ENCODE data around the gene KRTAP5-7.

DNA sequence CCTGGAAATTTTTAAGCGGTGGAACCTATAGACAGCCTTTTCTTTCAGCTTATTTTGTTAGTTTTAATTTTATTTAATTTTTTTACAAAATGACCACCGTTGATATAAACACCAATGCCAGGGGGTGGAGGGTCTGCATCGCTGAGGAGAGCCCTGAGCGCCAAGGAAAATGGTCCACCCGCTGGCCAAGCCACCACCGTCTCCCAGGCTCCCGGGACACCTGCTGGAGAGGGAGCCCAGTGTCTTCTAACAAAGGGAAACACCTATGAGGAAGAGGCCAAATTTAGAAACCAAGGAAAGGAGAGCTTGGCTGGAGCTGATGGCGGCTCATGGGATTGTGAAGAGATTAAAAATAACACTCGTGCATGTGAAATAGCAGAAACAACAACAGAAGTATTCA lies 10.5 kb downstream of the KRTAP5-7 start:
- TF ChIP-seq KDM5B (CRISPR knock-in tag; IDR thresholded peaks at IDR 0.05; ENCODE audit: borderline replicate concordance), result no peak
- TF ChIP-seq MED8 (CRISPR knock-in tag; IDR thresholded peaks at IDR 0.05; ENCODE audit: insufficient replicate concordance), result no peak
- no peak for TF ChIP-seq ZFAT (CRISPR knock-in tag; conservative IDR thresholded peaks at IDR 0.05)
- no peak for TF ChIP-seq ZNF18 (CRISPR knock-in tag; IDR thresholded peaks at IDR 0.05; ENCODE audit: insufficient replicate concordance)
- TF ChIP-seq ZNF704 (CRISPR knock-in tag; IDR thresholded peaks at IDR 0.05; ENCODE audit: borderline replicate concordance), result no peak
- no peak for TF ChIP-seq EP300 (IDR thresholded peaks at IDR 0.05; ENCODE audit: low read depth in 2 of 2, low read length in 2 of 2)
- no peak for TF ChIP-seq EP300 (CRISPR knock-in tag; IDR thresholded peaks at IDR 0.05; ENCODE audit: borderline replicate concordance)
- TF ChIP-seq ZNF12 (CRISPR knock-in tag; IDR thresholded peaks at IDR 0.05), result no peak
- no peak for TF ChIP-seq RBM22 (optimal IDR thresholded peaks at IDR 0.05; ENCODE audit: low read length)
- TF ChIP-seq IRF1 (CRISPR knock-in tag; IDR thresholded peaks at IDR 0.05; ENCODE audit: low read depth), result no peak
- TF ChIP-seq, protein P1, sequence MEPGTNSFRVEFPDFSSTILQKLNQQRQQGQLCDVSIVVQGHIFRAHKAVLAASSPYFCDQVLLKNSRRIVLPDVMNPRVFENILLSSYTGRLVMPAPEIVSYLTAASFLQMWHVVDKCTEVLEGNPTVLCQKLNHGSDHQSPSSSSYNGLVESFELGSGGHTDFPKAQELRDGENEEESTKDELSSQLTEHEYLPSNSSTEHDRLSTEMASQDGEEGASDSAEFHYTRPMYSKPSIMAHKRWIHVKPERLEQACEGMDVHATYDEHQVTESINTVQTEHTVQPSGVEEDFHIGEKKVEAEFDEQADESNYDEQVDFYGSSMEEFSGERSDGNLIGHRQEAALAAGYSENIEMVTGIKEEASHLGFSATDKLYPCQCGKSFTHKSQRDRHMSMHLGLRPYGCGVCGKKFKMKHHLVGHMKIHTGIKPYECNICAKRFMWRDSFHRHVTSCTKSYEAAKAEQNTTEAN (CRISPR knock-in tag; conservative IDR thresholded peaks at IDR 0.05), result no peak
- TF ChIP-seq FOSL1 (CRISPR knock-in tag; IDR thresholded peaks at IDR 0.05; ENCODE audit: borderline replicate concordance), result no peak
- TF ChIP-seq HNF1B (CRISPR knock-in tag; IDR thresholded peaks at IDR 0.05), result no peak
- TF ChIP-seq POLR2A (IDR thresholded peaks at IDR 0.05; ENCODE audit: insufficient read depth in 1 of 2, low read depth in 2 of 2, low read length in 2 of 2), result no peak
